ENCODE measurements around the gene HDGFL2. TPM values are rescaled to one million over a fixed set of nuclear protein-coding genes. Genes with fewer than 3 reads are reported as not detected.
"Not testable (repeated sequence)": the region's sequence is repeated elsewhere in the genome, so short reads cannot be mapped to it uniquely, and the experiment has no call there.

HDGFL2 gene
- total and polyA plus RNA-seq, 9 donors, result 35.0 to 97.7 (median 83.3) TPM

GRCh38 chr19:4541806-4542145 lies 69.7 kb downstream of the HDGFL2 start:
- DNase-seq; H3K9me3 ChIP-seq (replicated peaks; ENCODE audit: control insufficient read depth, low read depth, low read length); H3K4me3 ChIP-seq (ENCODE audit: low read length); H3K27ac ChIP-seq (ENCODE audit: low read length); H3K27me3 ChIP-seq (ENCODE audit: control insufficient read depth, insufficient read depth, low read length); H3K36me3 ChIP-seq (ENCODE audit: control insufficient read depth, insufficient read depth, low read length): not testable (repeated sequence)
- peaks cover 14% of the 10 kb centered on the region for H3K4me1 ChIP-seq (ENCODE audit: control insufficient read depth, insufficient read depth, low read length)
- WGBS (ENCODE audit: insufficient coverage), result 85% methylated on average over 9 of the region's 12 CpGs

GRCh38 chr19:4542896-4543841 lies 71.1 kb downstream of the HDGFL2 start:
- 78% methylated on average over 47 of the region's 77 CpGs for WGBS (ENCODE audit: insufficient coverage)
- peaks cover 8% of the 10 kb centered on the region for H3K9me3 ChIP-seq (replicated peaks; ENCODE audit: control insufficient read depth, low read depth, low read length)
- DNase-seq, result no peak
- H3K36me3 ChIP-seq (ENCODE audit: control insufficient read depth, insufficient read depth, low read length), result peaks cover 4% of the 10 kb centered on the region
- no peaks in the 10 kb centered on the region for H3K27me3 ChIP-seq (ENCODE audit: control insufficient read depth, insufficient read depth, low read length)
- H3K4me1 ChIP-seq (ENCODE audit: control insufficient read depth, insufficient read depth, low read length), result peaks cover 3% of the 10 kb centered on the region
- no peak overlapping the region for H3K4me3 ChIP-seq (ENCODE audit: low read length)
- no peak overlapping the region for H3K27ac ChIP-seq (ENCODE audit: low read length)

- H3K4me1 ChIP-seq (ENCODE audit: control insufficient read depth, insufficient read depth, low read length), result no peaks in the 10 kb centered on the region
- H3K27ac ChIP-seq (ENCODE audit: low read length), result no peak overlapping the region
- H3K27me3 ChIP-seq (ENCODE audit: control insufficient read depth, insufficient read depth, low read length), result no peaks in the 10 kb centered on the region
- H3K4me3 ChIP-seq (ENCODE audit: low read length), result no peak overlapping the region
- WGBS (ENCODE audit: insufficient coverage), result 91% methylated on average over 80 of the region's 87 CpGs
- peaks cover 9% of the 10 kb centered on the region for H3K36me3 ChIP-seq (ENCODE audit: control insufficient read depth, insufficient read depth, low read length)
- H3K9me3 ChIP-seq (replicated peaks; ENCODE audit: control insufficient read depth, low read depth, low read length), result peaks cover 8% of the 10 kb centered on the region
- DNase-seq, result no peak
Observed at GRCh38 chr19:4543842-4544647, 71.9 kb downstream of the HDGFL2 start.

GRCh38 chr19:4547303-4548237 lies 75.5 kb downstream of the HDGFL2 start:
- no peak overlapping the region for H3K4me3 ChIP-seq (ENCODE audit: low read length)
- no peaks in the 10 kb centered on the region for H3K27me3 ChIP-seq (ENCODE audit: control insufficient read depth, insufficient read depth, low read length)
- H3K27ac ChIP-seq (ENCODE audit: low read length), result no peak overlapping the region
- peaks cover 26% of the 10 kb centered on the region for H3K36me3 ChIP-seq (ENCODE audit: control insufficient read depth, insufficient read depth, low read length)
- no peaks in the 10 kb centered on the region for H3K4me1 ChIP-seq (ENCODE audit: control insufficient read depth, insufficient read depth, low read length)
- H3K9me3 ChIP-seq (replicated peaks; ENCODE audit: control insufficient read depth, low read depth, low read length), result no peaks in the 10 kb centered on the region
- 79% methylated on average over 28 of the region's 32 CpGs for whole genome bisulfite sequencing (ENCODE audit: insufficient coverage)
- no peak for DNase-seq

- Histone ChIP-seq H3K36me3 (ENCODE audit: control insufficient read depth, insufficient read depth, low read length) (peaks cover 32% of the 10 kb centered on the region), H3K4me3 (ENCODE audit: low read length) (no peak overlapping the region), H3K4me1 (ENCODE audit: control insufficient read depth, insufficient read depth, low read length) (no peaks in the 10 kb centered on the region), H3K27ac (ENCODE audit: low read length) (no peak overlapping the region), H3K27me3 (ENCODE audit: control insufficient read depth, insufficient read depth, low read length) (no peaks in the 10 kb centered on the region), H3K9me3 (replicated peaks; ENCODE audit: control insufficient read depth, low read depth, low read length) (no peaks in the 10 kb centered on the region)
- no peak for DNase-seq
- WGBS (ENCODE audit: insufficient coverage), result 77% methylated on average over 11 of the region's 14 CpGs
Observed at GRCh38 chr19:4548238-4548584, 76.1 kb downstream of the HDGFL2 start.

GRCh38 chr19:4550018-4550417 lies 77.9 kb downstream of the HDGFL2 start:
- Histone ChIP-seq H3K9me3 (replicated peaks; ENCODE audit: control insufficient read depth, low read depth, low read length) (no peaks in the 10 kb centered on the region), H3K4me1 (ENCODE audit: control insufficient read depth, insufficient read depth, low read length) (no peaks in the 10 kb centered on the region), H3K36me3 (ENCODE audit: control insufficient read depth, insufficient read depth, low read length) (peaks cover 46% of the 10 kb centered on the region), H3K27me3 (ENCODE audit: control insufficient read depth, insufficient read depth, low read length) (no peaks in the 10 kb centered on the region), H3K4me3 (ENCODE audit: low read length) (no peak overlapping the region), H3K27ac (ENCODE audit: low read length) (no peak overlapping the region)
- WGBS (ENCODE audit: insufficient coverage), result 90% methylated on average over 17 of the region's 18 CpGs
- no peak for DNase-seq

- H3K36me3 ChIP-seq (ENCODE audit: control insufficient read depth, insufficient read depth, low read length), result peaks cover 48% of the 10 kb centered on the region
- no peak overlapping the region for H3K4me3 ChIP-seq (ENCODE audit: low read length)
- WGBS (ENCODE audit: insufficient coverage), result 84% methylated on average over 22 of the region's 26 CpGs
- H3K27me3 ChIP-seq (ENCODE audit: control insufficient read depth, insufficient read depth, low read length), result no peaks in the 10 kb centered on the region
- no peak overlapping the region for H3K27ac ChIP-seq (ENCODE audit: low read length)
- no peak for DNase-seq
- no peaks in the 10 kb centered on the region for H3K9me3 ChIP-seq (replicated peaks; ENCODE audit: control insufficient read depth, low read depth, low read length)
- no peaks in the 10 kb centered on the region for H3K4me1 ChIP-seq (ENCODE audit: control insufficient read depth, insufficient read depth, low read length)
Observed at GRCh38 chr19:4550479-4551050, 78.5 kb downstream of the HDGFL2 start.

Other genes with a start within 250 kb of the HDGFL2 start
- 0.53 TPM for gene EBI3, start 242.8 kb upstream of the HDGFL2 start, total RNA-seq
- gene EBI3, start 242.8 kb upstream of the HDGFL2 start, polyA plus RNA-seq (ENCODE audit: insufficient read depth in 1 of 8, insufficient read length in 8 of 8, low replicate concordance in 1 of 8), result 1 to 10 TPM in 2 of 8 donors, under 1 TPM in 6; 0.52 to 1.7 (median 0.76) TPM
- gene YJU2, start 225.2 kb upstream of the HDGFL2 start, total RNA-seq, result 15.0 TPM
- gene YJU2, start 225.2 kb upstream of the HDGFL2 start, polyA plus RNA-seq (ENCODE audit: insufficient read depth in 1 of 8, insufficient read length in 8 of 8, low replicate concordance in 1 of 8), result 10 to 100 TPM; 14.2 to 16.0 (median 15.1) TPM
- 40.1 TPM for gene SHD, start 193.0 kb upstream of the HDGFL2 start, total RNA-seq
- gene SHD, start 193.0 kb upstream of the HDGFL2 start, polyA plus RNA-seq (ENCODE audit: insufficient read depth in 1 of 8, insufficient read length in 8 of 8, low replicate concordance in 1 of 8), result 100 to 1,000 TPM in 4 of 8 donors, 10 to 100 TPM in 4; 89.5 to 139 (median 97.6) TPM
- 0.71 TPM for gene TMIGD2, start 169.9 kb upstream of the HDGFL2 start, total RNA-seq
- under 1 TPM; 0.21 to 0.94 (median 0.47) TPM for gene TMIGD2, start 169.9 kb upstream of the HDGFL2 start, polyA plus RNA-seq (ENCODE audit: insufficient read depth in 1 of 8, insufficient read length in 8 of 8, low replicate concordance in 1 of 8)
- 0.71 TPM for gene FSD1, start 167.7 kb upstream of the HDGFL2 start, total RNA-seq
- gene FSD1, start 167.7 kb upstream of the HDGFL2 start, polyA plus RNA-seq (ENCODE audit: insufficient read depth in 1 of 8, insufficient read length in 8 of 8, low replicate concordance in 1 of 8), result 1 to 10 TPM in 7 of 8 donors, under 1 TPM in 1; 0.99 to 3.2 (median 2.4) TPM
- gene STAP2, start 133.5 kb upstream of the HDGFL2 start, total RNA-seq, result 4.8 TPM
- gene STAP2, start 133.5 kb upstream of the HDGFL2 start, polyA plus RNA-seq (ENCODE audit: insufficient read depth in 1 of 8, insufficient read length in 8 of 8, low replicate concordance in 1 of 8), result 10 to 100 TPM in 1 of 8 donors, 1 to 10 TPM in 7; 3.9 to 10.8 (median 5.4) TPM
- gene MPND, start 128.7 kb upstream of the HDGFL2 start, total RNA-seq, result 4.8 TPM
- 10 to 100 TPM; 14.0 to 19.4 (median 16.3) TPM for gene MPND, start 128.7 kb upstream of the HDGFL2 start, polyA plus RNA-seq (ENCODE audit: insufficient read depth in 1 of 8, insufficient read length in 8 of 8, low replicate concordance in 1 of 8)
- 29.1 TPM for gene SH3GL1, start 71.8 kb upstream of the HDGFL2 start, total RNA-seq
- gene SH3GL1, start 71.8 kb upstream of the HDGFL2 start, polyA plus RNA-seq (ENCODE audit: insufficient read depth in 1 of 8, insufficient read length in 8 of 8, low replicate concordance in 1 of 8), result 10 to 100 TPM; 54.9 to 77.9 (median 69.8) TPM
- 7.6 TPM for gene CHAF1A, start 69.7 kb upstream of the HDGFL2 start, total RNA-seq
- 10 to 100 TPM; 10.4 to 19.3 (median 13.6) TPM for gene CHAF1A, start 69.7 kb upstream of the HDGFL2 start, polyA plus RNA-seq (ENCODE audit: insufficient read depth in 1 of 8, insufficient read length in 8 of 8, low replicate concordance in 1 of 8)
- 64.9 TPM for gene UBXN6, start 14.5 kb upstream of the HDGFL2 start, total RNA-seq
- gene UBXN6, start 14.5 kb upstream of the HDGFL2 start, polyA plus RNA-seq (ENCODE audit: insufficient read depth in 1 of 8, insufficient read length in 8 of 8, low replicate concordance in 1 of 8), result 100 to 1,000 TPM in 2 of 8 donors, 10 to 100 TPM in 6; 77.0 to 127 (median 89.0) TPM
- 2.8 TPM for gene PLIN4, start 46.2 kb downstream of the HDGFL2 start, total RNA-seq
- 1 to 10 TPM; 1.4 to 4.5 (median 3.3) TPM for gene PLIN4, start 46.2 kb downstream of the HDGFL2 start, polyA plus RNA-seq (ENCODE audit: insufficient read depth in 1 of 8, insufficient read length in 8 of 8, low replicate concordance in 1 of 8)
- gene PLIN5, start 62.9 kb downstream of the HDGFL2 start, total RNA-seq, result 2.3 TPM
- gene PLIN5, start 62.9 kb downstream of the HDGFL2 start, polyA plus RNA-seq (ENCODE audit: insufficient read depth in 1 of 8, insufficient read length in 8 of 8, low replicate concordance in 1 of 8), result 1 to 10 TPM in 5 of 8 donors, under 1 TPM in 3; 0.83 to 5.2 (median 1.8) TPM
- gene LRG1, start 67.7 kb downstream of the HDGFL2 start, total RNA-seq, result 0.18 TPM
- gene LRG1, start 67.7 kb downstream of the HDGFL2 start, polyA plus RNA-seq (ENCODE audit: insufficient read depth in 1 of 8, insufficient read length in 8 of 8, low replicate concordance in 1 of 8), result under 1 TPM; 0.48 to 0.92 (median 0.66) TPM
- gene SEMA6B, start 87.4 kb downstream of the HDGFL2 start, total RNA-seq, result 15.6 TPM
- gene SEMA6B, start 87.4 kb downstream of the HDGFL2 start, polyA plus RNA-seq (ENCODE audit: insufficient read depth in 1 of 8, insufficient read length in 8 of 8, low replicate concordance in 1 of 8), result 10 to 100 TPM; 37.4 to 63.2 (median 52.9) TPM
- gene TNFAIP8L1, start 167.2 kb downstream of the HDGFL2 start, total RNA-seq, result 6.8 TPM
- gene TNFAIP8L1, start 167.2 kb downstream of the HDGFL2 start, polyA plus RNA-seq (ENCODE audit: insufficient read depth in 1 of 8, insufficient read length in 8 of 8, low replicate concordance in 1 of 8), result 10 to 100 TPM in 7 of 8 donors, 1 to 10 TPM in 1; 10.0 to 15.5 (median 13.2) TPM
- gene MYDGF, start 198.0 kb downstream of the HDGFL2 start, total RNA-seq, result 59.9 TPM
- 100 to 1,000 TPM in 1 of 8 donors, 10 to 100 TPM in 7; 66.1 to 102 (median 77.1) TPM for gene MYDGF, start 198.0 kb downstream of the HDGFL2 start, polyA plus RNA-seq (ENCODE audit: insufficient read depth in 1 of 8, insufficient read length in 8 of 8, low replicate concordance in 1 of 8)

Data from muscle of leg (tissue), 11 donors.